K562 (cell line): ENCODE results near the gene SEPTIN1. TPM values are rescaled to one million over a fixed set of nuclear protein-coding genes. Genes with fewer than 3 reads are reported as not detected.

Experiments used
- E2F3 ChIP-seq: fragments of 250-450 bp; sonication (Bioruptor Pico); IDR thresholded peaks from 2 replicates; pipeline ENCODE4 v1.4.0; 2020; ENCODE audit warnings: mild to moderate bottlenecking
- GTF3C2 ChIP-seq: IDR thresholded peaks from 3 replicates; pipeline ENCODE4 v1.6.1; 2011; ENCODE audit warnings: borderline replicate concordance, mild to moderate bottlenecking, moderate library complexity; ENCODE audit not compliant: insufficient read length; ENCODE audit errors: extremely low read depth
- L3MBTL2 ChIP-seq: fragments of 450-650 bp; IDR thresholded peaks from 2 replicates; pipeline ENCODE4 v1.6.1; 2016; ENCODE audit warnings: mild to moderate bottlenecking, moderate library complexity
- MAZ ChIP-seq, 2 experiments: fragments of 450-650 bp in 1 of 2; sonication (generic) in 1 of 2; formaldehyde crosslinking; IDR thresholded peaks in 1 of 2; conservative IDR thresholded peaks in 1 of 2; 2 replicates each; pipeline versions ENCODE4 v1.4.0 to v1.5.0; 2020; ENCODE audit warnings: mild to moderate bottlenecking in 1 of 2, missing genetic modification reagents in 1 of 2
- MED1 ChIP-seq: sonication (generic); formaldehyde crosslinking; IDR thresholded peaks from 2 replicates; pipeline ENCODE4 v1.8.1; 2023; ENCODE audit warnings: missing genetic modification reagents, borderline replicate concordance
- NFRKB ChIP-seq: fragments of 450-650 bp; IDR thresholded peaks from 2 replicates; pipeline ENCODE4 v1.6.1; 2016; ENCODE audit warnings: low read depth
- NRF1 ChIP-seq, 2 experiments: fragments of 450-650 bp; IDR thresholded peaks in 1 of 2; conservative IDR thresholded peaks in 1 of 2; 2 replicates each; pipeline ENCODE4 v1.6.1; 2014; ENCODE audit warnings: mild to moderate bottlenecking in 2 of 2
- PBX2 ChIP-seq, 2 experiments: IDR thresholded peaks in 1 of 2; conservative IDR thresholded peaks in 1 of 2; 2 replicates each; pipeline ENCODE4 v1.6.1; 2016; ENCODE audit warnings: low read depth in 2 of 2, mild to moderate bottlenecking in 1 of 2, missing compliant biosample characterization in 1 of 2, missing genetic modification characterization in 1 of 2, moderate library complexity in 1 of 2
- PHB2 ChIP-seq: fragments of 450-650 bp; IDR thresholded peaks from 2 replicates; pipeline ENCODE4 v1.6.1; 2017; ENCODE audit warnings: low read depth
- RBM34 ChIP-seq: fragments of 200-400 bp; formaldehyde crosslinking; IDR thresholded peaks from 2 replicates; pipeline ENCODE4 v1.6.1; 2018; ENCODE audit warnings: low read length, borderline replicate concordance; ENCODE audit not compliant: insufficient read depth
- TEAD1 ChIP-seq, 2 experiments: fragments of 450-650 bp in 1 of 2; sonication (generic) in 1 of 2; formaldehyde crosslinking; IDR thresholded peaks; 2 replicates each; pipeline versions ENCODE4 v1.4.0 to v1.8.0; 2020 to 2022; ENCODE audit warnings: mild to moderate bottlenecking in 2 of 2, missing genetic modification reagents in 1 of 2
- THAP7 ChIP-seq: fragments of 250-450 bp; sonication (Bioruptor Pico); IDR thresholded peaks from 2 replicates; pipeline ENCODE4 v1.5.0; 2021
- ZNF507 ChIP-seq: conservative IDR thresholded peaks from 2 replicates; pipeline ENCODE4 v1.6.1; 2017; ENCODE audit warnings: missing genetic modification characterization, missing compliant biosample characterization
- polyA plus RNA-seq, 8 experiments: library from polyadenylated mRNA; depleted of rRNA in 4 of 8; stranded (reverse) in 5 of 8; unstranded in 3 of 8; fragments of >200 nt; fragmentation: Nextera tagmentation in 2 of 8; fragmentation: Illumina TruSeq in 1 of 8; extraction: Ambion mirVana in 2 of 8; extraction: Trizol in 1 of 8; gene quantifications; 2 replicates each; pipeline versions ENCODE4 v1.2.1 to v1.2.3, GENCODE V29; 2011 to 2014; ENCODE audit warnings: inconsistent platforms in 1 of 8, missing spikeins in 1 of 8
- total RNA-seq, 7 experiments: library from RNA; depleted of rRNA in 6 of 7; stranded (reverse); fragments of >200 nt in 6 of 7; fragmentation: Illumina TruSeq in 2 of 7; extraction: Trizol in 2 of 7; gene quantifications; 2 replicates each; pipeline versions ENCODE4 v1.2.1 to v1.2.3, GENCODE V29; 2011 to 2021; ENCODE audit warnings: low replicate concordance in 1 of 7
- TF ChIP-seq, protein P1 (sequence below): sonication (generic); formaldehyde crosslinking; IDR thresholded peaks from 2 replicates; pipeline ENCODE4 v1.8.1; 2023; ENCODE audit warnings: mild to moderate bottlenecking, missing genetic modification reagents
- TF ChIP-seq, protein P2 (sequence below): fragments of 250-450 bp; sonication (Bioruptor Pico); IDR thresholded peaks from 2 replicates; pipeline ENCODE4 v1.4.0; 2020; ENCODE audit warnings: mild to moderate bottlenecking, moderate library complexity

SEPTIN1 gene
- total and polyA plus RNA-seq, 9 of the 15 experiments (the other 6 are each of a cell fraction or from before 2014, with no cell fraction given): 0.23 to 5.6 (median 1.7) TPM; not detected in 1

- TF ChIP-seq NFRKB: 0 out of 2 replicates have a peak, but pooled peaks have one; percentile 33
- TF ChIP-seq MAZ (CRISPR knock-in tag; conservative IDR thresholded peaks at IDR 0.05 in 1 of 2, IDR thresholded peaks at IDR 0.05 in 1 of 2): peak; percentile 72 to 84; a peak in 3 of 4 replicates
- no peak for TF ChIP-seq RBM34
- no peak for TF ChIP-seq ZNF507 (tag)
- TF ChIP-seq, protein P1, sequence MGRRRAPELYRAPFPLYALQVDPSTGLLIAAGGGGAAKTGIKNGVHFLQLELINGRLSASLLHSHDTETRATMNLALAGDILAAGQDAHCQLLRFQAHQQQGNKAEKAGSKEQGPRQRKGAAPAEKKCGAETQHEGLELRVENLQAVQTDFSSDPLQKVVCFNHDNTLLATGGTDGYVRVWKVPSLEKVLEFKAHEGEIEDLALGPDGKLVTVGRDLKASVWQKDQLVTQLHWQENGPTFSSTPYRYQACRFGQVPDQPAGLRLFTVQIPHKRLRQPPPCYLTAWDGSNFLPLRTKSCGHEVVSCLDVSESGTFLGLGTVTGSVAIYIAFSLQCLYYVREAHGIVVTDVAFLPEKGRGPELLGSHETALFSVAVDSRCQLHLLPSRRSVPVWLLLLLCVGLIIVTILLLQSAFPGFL (CRISPR knock-in tag): no peak
- no peak for TF ChIP-seq TEAD1 (CRISPR knock-in tag; IDR thresholded peaks at IDR 0.05)
- TF ChIP-seq PBX2 (CRISPR knock-in tag; IDR thresholded peaks at IDR 0.05; ENCODE audit: low read depth): no peak
- no peak for TF ChIP-seq PBX2 (tag; conservative IDR thresholded peaks at IDR 0.05; ENCODE audit: low read depth)
- TF ChIP-seq E2F3 (CRISPR knock-in tag): no peak
- TF ChIP-seq, protein P2, sequence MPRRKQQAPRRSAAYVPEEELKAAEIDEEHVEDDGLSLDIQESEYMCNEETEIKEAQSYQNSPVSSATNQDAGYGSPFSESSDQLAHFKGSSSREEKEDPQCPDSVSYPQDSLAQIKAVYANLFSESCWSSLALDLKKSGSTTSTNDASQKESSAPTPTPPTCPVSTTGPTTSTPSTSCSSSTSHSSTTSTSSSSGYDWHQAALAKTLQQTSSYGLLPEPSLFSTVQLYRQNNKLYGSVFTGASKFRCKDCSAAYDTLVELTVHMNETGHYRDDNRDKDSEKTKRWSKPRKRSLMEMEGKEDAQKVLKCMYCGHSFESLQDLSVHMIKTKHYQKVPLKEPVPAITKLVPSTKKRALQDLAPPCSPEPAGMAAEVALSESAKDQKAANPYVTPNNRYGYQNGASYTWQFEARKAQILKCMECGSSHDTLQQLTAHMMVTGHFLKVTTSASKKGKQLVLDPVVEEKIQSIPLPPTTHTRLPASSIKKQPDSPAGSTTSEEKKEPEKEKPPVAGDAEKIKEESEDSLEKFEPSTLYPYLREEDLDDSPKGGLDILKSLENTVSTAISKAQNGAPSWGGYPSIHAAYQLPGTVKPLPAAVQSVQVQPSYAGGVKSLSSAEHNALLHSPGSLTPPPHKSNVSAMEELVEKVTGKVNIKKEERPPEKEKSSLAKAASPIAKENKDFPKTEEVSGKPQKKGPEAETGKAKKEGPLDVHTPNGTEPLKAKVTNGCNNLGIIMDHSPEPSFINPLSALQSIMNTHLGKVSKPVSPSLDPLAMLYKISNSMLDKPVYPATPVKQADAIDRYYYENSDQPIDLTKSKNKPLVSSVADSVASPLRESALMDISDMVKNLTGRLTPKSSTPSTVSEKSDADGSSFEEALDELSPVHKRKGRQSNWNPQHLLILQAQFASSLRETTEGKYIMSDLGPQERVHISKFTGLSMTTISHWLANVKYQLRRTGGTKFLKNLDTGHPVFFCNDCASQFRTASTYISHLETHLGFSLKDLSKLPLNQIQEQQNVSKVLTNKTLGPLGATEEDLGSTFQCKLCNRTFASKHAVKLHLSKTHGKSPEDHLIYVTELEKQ (CRISPR knock-in tag): no peak
- peak; percentile 55 to 61 for TF ChIP-seq NRF1 (conservative IDR thresholded peaks at IDR 0.05 in 1 of 2, IDR thresholded peaks at IDR 0.05 in 1 of 2)
- no peak for TF ChIP-seq GTF3C2
- peak; percentile 97 for TF ChIP-seq L3MBTL2
- no peak for TF ChIP-seq MED1 (CRISPR knock-in tag)
- no peak for TF ChIP-seq THAP7
- TF ChIP-seq PHB2: no peak
These were observed 24.9 kb upstream of the SEPTIN1 start, which contains the start of gene ZNF771 (continued) for GRCh38 chr16:30407102-30407803.
